RKO (cell line): ENCODE measurements around the gene PTGIS.
A peak's percentile ranks its signal among the peaks of the same experiment; 100 is the strongest.
"Not testable (repeated sequence)": the region's sequence is repeated elsewhere in the genome, so short reads cannot be mapped to it uniquely, and the experiment has no call there.

Experiments
- DNase-seq: peaks from one replicate; pipeline ENCODE4 v3.0.0-alpha.2; 2016; ENCODE audit warnings: low spot score

The PTGIS gene

GRCh38 chr20:49579874-49580812 is 12.2 kb upstream of the PTGIS start:
- no peak for DNase-seq

GRCh38 chr20:49579195-49579594 is 11.3 kb upstream of the PTGIS start:
- DNase-seq, result no peak

GRCh38 chr20:49578436-49578835 is 10.5 kb upstream of the PTGIS start:
- DNase-seq, result no peak

DNA sequence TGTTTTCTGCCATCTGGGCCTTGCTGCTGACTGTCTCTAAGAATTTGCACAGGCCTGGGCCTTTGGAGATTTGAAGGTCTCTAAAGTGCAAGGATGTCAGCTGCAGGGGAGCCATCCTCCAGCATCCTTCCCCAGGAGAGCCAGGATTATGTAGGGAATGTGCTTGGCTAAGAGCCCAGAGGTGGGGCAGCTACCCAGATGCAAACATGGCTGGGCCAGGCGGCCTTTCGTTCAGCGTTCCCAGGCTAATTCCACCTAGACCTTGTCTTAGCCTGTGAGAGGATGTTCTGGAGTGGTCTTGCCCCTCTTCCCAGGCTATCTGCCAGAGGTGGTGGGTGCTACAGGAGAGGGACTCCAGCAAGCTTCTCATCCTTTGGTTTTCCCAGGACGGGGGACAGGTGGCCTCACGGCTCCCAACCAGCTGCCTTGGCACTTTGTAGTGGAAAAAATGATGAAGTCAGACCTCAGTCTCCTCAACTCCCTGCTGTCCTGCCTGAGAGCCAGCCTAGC is 7.7 kb upstream of the PTGIS start:
- DNase-seq, result no peak

DNA sequence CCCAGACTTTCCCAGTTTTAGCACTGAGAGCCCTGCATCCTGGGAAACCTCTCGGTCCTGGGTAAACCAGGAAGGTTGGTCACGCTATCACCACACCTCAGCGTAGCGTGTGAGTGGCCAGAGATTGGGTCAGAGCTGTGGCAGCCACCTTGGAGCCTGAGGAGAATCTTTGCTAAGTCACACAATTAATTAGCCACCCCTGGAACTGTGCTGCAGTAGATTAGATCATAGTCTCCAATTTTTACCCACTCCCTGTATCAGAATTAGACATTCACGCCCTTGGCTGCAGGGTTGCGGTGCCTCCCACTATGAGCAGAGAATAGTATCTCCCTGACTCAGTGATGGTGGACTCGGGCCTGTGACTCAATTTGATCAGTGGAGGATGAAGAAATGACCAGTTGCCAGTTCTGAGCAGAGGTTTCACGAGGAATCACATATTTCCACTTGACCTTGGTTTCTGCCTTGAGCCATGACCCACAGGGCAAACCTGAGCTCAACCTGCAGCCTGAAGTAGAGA is 6.0 kb upstream of the PTGIS start:
- no peak for DNase-seq

GRCh38 chr20:49572857-49573256 is 4.9 kb upstream of the PTGIS start:
- DNase-seq, result no peak

- no peak for DNase-seq
Measured at GRCh38 chr20:49571553-49571835, 3.6 kb upstream of the PTGIS start.

GRCh38 chr20:49570828-49571552 is 3.1 kb upstream of the PTGIS start:
- no peak for DNase-seq

DNA sequence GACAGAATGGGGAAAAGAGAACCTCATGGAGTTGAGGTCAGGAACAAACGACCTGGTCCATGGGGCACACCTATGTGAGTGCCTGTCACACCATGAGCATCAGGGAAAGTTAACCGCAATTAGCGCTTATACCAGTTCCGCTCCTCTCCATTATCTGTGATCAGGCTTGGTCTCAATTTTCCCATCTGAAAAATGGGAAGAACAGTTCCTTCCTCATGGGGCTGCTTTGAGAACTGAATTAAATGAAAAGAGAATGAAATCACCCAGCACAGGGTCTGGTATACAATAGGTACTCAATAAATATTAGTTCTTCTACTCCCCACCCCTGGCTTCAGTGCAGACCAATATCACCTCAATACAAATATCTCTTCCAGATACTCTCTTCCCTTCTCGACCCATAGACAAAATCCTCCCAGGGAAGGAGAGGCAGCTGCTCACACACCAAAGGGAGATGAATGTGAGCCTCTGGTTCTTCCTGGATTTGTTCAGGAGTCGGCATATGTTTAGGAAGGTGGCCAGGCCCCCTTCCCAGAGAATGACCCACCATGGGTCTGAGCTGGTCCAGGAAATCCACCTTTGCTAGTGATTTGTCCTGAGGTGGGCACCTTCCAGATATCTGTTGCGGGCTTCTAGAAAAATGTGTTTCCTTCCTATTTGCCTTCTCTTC is 2.4 kb upstream of the PTGIS start:
- DNase-seq, result no peak

DNA sequence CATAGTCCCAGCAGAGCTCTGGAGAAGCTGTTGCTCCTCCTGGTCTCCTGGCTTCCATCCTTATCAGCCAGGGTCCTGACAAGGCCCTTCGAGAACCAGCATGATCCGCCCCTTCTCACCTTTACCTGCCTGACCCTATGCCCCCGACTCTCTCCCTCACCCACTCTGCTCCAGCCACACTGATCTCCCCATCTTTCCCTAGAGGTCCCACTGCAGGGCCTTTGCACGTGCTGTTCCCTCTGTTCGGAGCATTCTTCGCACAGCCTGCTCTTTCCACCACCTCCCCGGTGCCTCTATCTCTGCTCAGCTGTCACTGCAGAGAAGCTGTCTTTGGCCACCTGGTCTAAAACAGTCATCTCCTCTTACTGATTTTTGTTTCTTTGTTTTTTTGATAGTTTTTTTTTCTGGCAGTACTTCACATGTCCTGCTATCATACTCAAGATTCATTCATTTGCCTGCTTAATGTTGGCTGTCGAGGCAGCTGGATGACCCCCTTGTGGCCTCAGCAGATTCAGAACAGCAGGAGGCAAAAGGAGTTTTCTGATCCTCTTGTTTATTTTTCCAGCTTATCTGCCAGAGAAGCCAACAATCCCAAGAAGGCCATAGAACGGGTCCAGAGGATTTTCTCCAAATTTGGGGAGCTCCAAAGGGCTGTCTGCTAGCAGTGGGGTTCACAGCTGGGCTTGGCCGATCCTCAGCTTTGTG is 1.6 kb upstream of the PTGIS start:
- no peak for DNase-seq

- no peak for DNase-seq
Measured at GRCh38 chr20:49568278-49569151, 578 bp upstream of the PTGIS start.

DNA sequence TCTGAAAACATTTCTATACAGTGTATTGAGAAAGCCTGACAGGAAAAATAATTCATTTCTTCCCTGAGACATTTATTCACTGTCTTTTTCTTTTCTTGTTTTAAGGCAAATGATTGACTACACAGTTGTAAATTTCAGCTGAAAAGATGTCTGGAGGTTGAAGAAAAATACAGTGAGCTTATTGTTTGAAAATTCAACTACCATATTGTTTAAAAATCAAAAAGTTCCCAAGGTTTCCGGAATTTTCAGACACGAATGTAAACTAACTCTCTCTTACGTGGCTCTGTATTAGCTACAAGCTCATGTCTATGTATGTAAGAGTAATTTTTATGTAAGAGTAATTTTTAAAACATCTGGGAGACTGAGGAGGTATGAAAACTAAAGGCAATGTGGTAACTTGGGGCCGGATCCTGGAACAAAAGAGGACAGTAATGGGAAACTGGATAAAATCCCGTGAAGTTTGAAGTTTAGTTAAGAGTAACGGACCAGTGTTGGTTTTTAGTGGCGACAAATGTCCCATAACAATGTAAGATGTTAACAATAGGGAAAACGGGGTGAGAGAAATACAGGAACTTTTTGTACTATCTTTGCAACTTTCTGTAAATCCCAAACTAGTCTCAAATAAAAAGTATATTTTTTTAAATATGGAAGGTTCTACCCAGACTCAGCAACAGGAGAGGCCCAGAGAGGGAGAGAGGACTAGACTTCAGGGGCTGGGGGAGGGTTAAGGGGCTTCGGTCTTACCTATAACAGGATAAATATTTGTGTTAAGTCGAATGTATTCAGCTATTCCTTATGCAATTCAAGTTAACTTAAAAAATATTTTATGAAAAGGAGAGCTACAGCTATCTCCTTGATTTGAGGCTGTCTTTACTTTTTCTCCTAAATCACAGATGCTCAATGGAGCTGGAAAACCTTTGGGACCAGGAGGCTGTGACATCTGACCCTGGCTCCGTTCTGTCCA is 1.3 kb downstream of the PTGIS start:
- DNase-seq, result no peak

- not testable (repeated sequence) for DNase-seq
Measured at GRCh38 chr20:49564991-49565390, 2.9 kb downstream of the PTGIS start.

- DNase-seq, result no peak
Measured at GRCh38 chr20:49563015-49563980, 4.6 kb downstream of the PTGIS start.

- DNase-seq, result peak; percentile 68
Measured at GRCh38 chr20:49562311-49563014, 5.5 kb downstream of the PTGIS start.

GRCh38 chr20:49561806-49562205 is 6.1 kb downstream of the PTGIS start:
- DNase-seq, result no peak

- no peak for DNase-seq
Measured at GRCh38 chr20:49561256-49561655, 6.7 kb downstream of the PTGIS start.

- DNase-seq, result no peak
Measured at GRCh38 chr20:49560646-49561045, 7.3 kb downstream of the PTGIS start.
